ENCODE results near the gene MAGI2. TPM values are rescaled to one million over a fixed set of nuclear protein-coding genes. Genes with fewer than 3 reads are reported as not detected.

Gene MAGI2
- polyA plus RNA-seq, 3 donors, result 0.03 to 0.11 TPM; not detected in 1

DNA sequence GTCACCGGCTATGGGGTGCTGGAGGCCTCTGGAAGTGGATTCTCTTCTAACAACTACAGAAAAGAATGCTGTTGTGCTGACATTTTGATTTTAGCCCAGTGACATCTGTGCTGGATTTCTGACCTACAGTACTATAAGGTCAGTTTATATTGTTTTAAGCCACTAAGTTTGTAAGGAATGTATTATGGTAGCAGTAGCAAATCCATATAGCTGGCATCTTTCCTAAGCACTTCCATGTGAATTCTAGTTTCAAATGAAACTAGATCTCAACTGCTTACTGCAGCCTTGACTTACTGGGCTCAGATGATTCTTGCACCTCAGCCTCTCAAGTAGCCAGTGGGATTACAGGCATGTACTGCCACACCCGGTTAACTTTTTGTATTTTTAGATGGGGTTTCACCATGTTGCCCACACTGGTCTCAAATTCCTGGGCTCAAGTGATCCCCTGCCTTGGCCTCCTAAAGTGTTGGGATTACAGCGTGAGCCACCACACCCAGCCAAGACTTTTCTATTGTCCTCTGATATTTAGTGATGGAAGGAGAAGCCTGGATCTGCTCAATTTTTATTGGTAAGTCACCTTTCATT is 1240.9 kb downstream of the MAGI2 start:
- intact Hi-C loops (cut with micrococcal nuclease), result no loop called here
- no peaks in the 10 kb centered on the region for H3K36me3 ChIP-seq (replicated peaks in 1 of 2; ENCODE audit: control insufficient read depth in 1 of 2, insufficient read depth in 2 of 2, low read length in 2 of 2)
- H3K4me2 ChIP-seq (replicated peaks; ENCODE audit: extremely low read depth, low read length, poor library complexity, severe bottlenecking), result no peak overlapping the region
- Mint-ChIP-seq H3K36me3 (no peaks in the 10 kb centered on the region), H3K4me1 (no peaks in the 10 kb centered on the region), H3K9me3 (peaks cover 2 to 12% (median 4%) of the 10 kb centered on the region in 7 donors), H3K27me3 (ENCODE audit: low read depth in 3 of 3) (peaks cover 0 to 2% (median 0%) of the 10 kb centered on the region in 3 donors), H3K27ac (no peak overlapping the region), H3K4me3 (no peak overlapping the region)
- no peak overlapping the region for H3K4me3 ChIP-seq (replicated peaks in 1 of 3; ENCODE audit: low read depth in 2 of 3, low read length in 3 of 3)
- H3K27me3 ChIP-seq (ENCODE audit: control insufficient read depth in 2 of 2, insufficient read depth in 2 of 2, low read length in 2 of 2), result no peaks in the 10 kb centered on the region
- DNase-seq, result no peak
- H2AFZ ChIP-seq (ENCODE audit: insufficient read depth, low read depth, low read length, poor library complexity, severe bottlenecking), result no peak overlapping the region
- H3K9me3 ChIP-seq (replicated peaks in 1 of 2; ENCODE audit: control insufficient read depth in 1 of 2, insufficient read depth in 1 of 2, low read length in 2 of 2), result no peaks in the 10 kb centered on the region
- no CpG with 5 or more reads among the region's 3 CpGs for WGBS (ENCODE audit: insufficient coverage)
- TF ChIP-seq, protein P1, sequence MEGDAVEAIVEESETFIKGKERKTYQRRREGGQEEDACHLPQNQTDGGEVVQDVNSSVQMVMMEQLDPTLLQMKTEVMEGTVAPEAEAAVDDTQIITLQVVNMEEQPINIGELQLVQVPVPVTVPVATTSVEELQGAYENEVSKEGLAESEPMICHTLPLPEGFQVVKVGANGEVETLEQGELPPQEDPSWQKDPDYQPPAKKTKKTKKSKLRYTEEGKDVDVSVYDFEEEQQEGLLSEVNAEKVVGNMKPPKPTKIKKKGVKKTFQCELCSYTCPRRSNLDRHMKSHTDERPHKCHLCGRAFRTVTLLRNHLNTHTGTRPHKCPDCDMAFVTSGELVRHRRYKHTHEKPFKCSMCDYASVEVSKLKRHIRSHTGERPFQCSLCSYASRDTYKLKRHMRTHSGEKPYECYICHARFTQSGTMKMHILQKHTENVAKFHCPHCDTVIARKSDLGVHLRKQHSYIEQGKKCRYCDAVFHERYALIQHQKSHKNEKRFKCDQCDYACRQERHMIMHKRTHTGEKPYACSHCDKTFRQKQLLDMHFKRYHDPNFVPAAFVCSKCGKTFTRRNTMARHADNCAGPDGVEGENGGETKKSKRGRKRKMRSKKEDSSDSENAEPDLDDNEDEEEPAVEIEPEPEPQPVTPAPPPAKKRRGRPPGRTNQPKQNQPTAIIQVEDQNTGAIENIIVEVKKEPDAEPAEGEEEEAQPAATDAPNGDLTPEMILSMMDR (IDR thresholded peaks at IDR 0.05), result no peak
- H3K79me2 ChIP-seq (ENCODE audit: insufficient read depth, low read length), result no peaks in the 10 kb centered on the region
- H3K9ac ChIP-seq (ENCODE audit: insufficient read depth, low read length, poor library complexity, severe bottlenecking), result no peak overlapping the region
- H3K27ac ChIP-seq (ENCODE audit: low read depth in 1 of 2, low read length in 2 of 2), result no peak overlapping the region
- H4K20me1 ChIP-seq (ENCODE audit: insufficient read depth, low read length), result no peaks in the 10 kb centered on the region
- H3K4me1 ChIP-seq (ENCODE audit: control insufficient read depth in 1 of 2, insufficient read depth in 2 of 2, low read length in 2 of 2), result no peaks in the 10 kb centered on the region

DNA sequence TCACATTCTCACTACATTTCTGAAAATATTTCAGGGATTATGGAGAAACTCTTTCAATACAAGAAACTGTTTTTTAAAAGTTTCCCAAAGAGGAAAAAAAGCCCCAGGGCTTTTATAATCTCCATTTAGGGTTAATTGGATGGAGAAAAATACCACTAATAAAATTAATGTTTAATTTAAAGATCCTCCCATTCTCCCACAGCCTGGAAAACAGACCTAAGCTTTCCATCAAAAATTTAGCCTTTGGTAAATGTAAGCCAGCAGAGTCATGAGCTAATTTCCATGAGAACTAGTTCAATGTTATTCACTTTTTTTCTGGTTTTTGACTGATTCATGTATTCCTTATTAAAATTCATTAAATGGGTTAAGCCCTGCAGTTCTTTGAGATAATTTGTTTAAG is 1246.2 kb downstream of the MAGI2 start:
- intact Hi-C loops (cut with micrococcal nuclease), result no loop called here
- H3K4me3 ChIP-seq (replicated peaks in 1 of 3; ENCODE audit: low read depth in 2 of 3, low read length in 3 of 3), result no peak overlapping the region
- H3K4me1 ChIP-seq (ENCODE audit: control insufficient read depth in 1 of 2, insufficient read depth in 2 of 2, low read length in 2 of 2), result no peaks in the 10 kb centered on the region
- TF ChIP-seq, protein P1 (IDR thresholded peaks at IDR 0.05), result no peak
- peaks cover 0 to 10% (median 2%) of the 10 kb centered on the region in 7 donors for H3K9me3 Mint-ChIP-seq
- H3K36me3 Mint-ChIP-seq, result no peaks in the 10 kb centered on the region
- no peak overlapping the region for H2AFZ ChIP-seq (ENCODE audit: insufficient read depth, low read depth, low read length, poor library complexity, severe bottlenecking)
- H4K20me1 ChIP-seq (ENCODE audit: insufficient read depth, low read length), result no peaks in the 10 kb centered on the region
- H3K27me3 ChIP-seq (ENCODE audit: control insufficient read depth in 2 of 2, insufficient read depth in 2 of 2, low read length in 2 of 2), result no peaks in the 10 kb centered on the region
- H3K36me3 ChIP-seq (replicated peaks in 1 of 2; ENCODE audit: control insufficient read depth in 1 of 2, insufficient read depth in 2 of 2, low read length in 2 of 2), result no peaks in the 10 kb centered on the region
- H3K4me2 ChIP-seq (replicated peaks; ENCODE audit: extremely low read depth, low read length, poor library complexity, severe bottlenecking), result no peak overlapping the region
- H3K4me1 Mint-ChIP-seq, result no peaks in the 10 kb centered on the region
- peaks cover 0 to 2% (median 2%) of the 10 kb centered on the region in 3 donors for H3K27me3 Mint-ChIP-seq (ENCODE audit: low read depth in 3 of 3)
- no peaks in the 10 kb centered on the region for H3K79me2 ChIP-seq (ENCODE audit: insufficient read depth, low read length)
- H3K4me3 Mint-ChIP-seq, result no peak overlapping the region
- no peak overlapping the region for H3K9ac ChIP-seq (ENCODE audit: insufficient read depth, low read length, poor library complexity, severe bottlenecking)
- no peaks in the 10 kb centered on the region for H3K9me3 ChIP-seq (replicated peaks in 1 of 2; ENCODE audit: control insufficient read depth in 1 of 2, insufficient read depth in 1 of 2, low read length in 2 of 2)
- H3K27ac Mint-ChIP-seq, result no peak overlapping the region
- DNase-seq, result no peak
- H3K27ac ChIP-seq (ENCODE audit: low read depth in 1 of 2, low read length in 2 of 2), result no peak overlapping the region

All from CD14-positive monocyte (primary cell).